ENCODE data around the gene GNB1L. TPM values are rescaled to one million over a fixed set of nuclear protein-coding genes. Genes with fewer than 3 reads are reported as not detected.
A peak's percentile ranks its signal among the peaks of the same experiment; 100 is the strongest.

Gene GNB1L
- total and polyA plus RNA-seq, 9 of the 15 experiments (the other 6 are each of a cell fraction or from before 2014, with no cell fraction given), result 0.56 to 50.5 (median 10.2) TPM

DNA sequence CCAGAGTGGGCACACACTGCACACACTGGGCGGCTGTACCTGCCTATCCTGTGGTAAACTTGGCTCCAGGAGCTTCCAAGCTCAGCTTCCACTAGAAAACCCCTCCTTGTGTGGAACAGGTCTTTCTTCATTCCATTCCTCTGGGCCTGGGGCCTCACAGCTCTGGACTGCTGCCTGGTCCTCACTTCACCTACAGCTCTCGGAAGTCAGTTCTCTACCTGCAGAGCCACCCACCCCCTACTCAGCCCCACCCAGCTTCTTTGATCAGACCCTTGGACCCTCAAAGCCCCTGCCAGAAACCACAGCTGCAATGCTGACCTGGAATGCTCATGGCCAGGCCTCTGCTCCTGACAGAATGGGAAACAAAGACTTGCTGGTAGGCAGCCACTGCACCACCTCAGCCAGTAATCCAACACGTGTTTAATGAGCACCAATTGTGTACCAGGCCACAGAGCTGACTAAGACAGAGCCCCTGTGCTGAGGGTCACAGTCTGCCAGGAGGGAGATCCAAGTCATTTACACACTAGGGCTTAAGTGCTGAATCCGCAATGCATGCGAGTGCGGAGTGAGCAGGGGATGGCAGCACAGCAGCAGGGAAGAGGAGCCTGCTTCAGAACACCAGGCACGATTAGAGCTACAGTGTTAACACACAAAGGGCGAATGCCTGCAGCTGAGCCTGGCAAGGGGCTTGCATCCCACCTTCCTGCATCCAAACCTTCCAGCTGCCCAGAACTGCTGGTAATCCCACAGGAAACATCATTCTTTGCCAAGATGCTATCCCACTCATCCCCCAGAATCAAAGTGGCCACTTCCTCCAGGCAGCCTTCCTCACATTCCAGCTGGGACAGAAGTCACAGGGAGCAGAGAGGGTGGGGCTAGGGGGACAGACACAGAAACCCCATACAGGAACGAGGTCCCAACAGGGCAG, 4.6 kb downstream of the GNB1L start (continued):
- TF ChIP-seq, protein P1, sequence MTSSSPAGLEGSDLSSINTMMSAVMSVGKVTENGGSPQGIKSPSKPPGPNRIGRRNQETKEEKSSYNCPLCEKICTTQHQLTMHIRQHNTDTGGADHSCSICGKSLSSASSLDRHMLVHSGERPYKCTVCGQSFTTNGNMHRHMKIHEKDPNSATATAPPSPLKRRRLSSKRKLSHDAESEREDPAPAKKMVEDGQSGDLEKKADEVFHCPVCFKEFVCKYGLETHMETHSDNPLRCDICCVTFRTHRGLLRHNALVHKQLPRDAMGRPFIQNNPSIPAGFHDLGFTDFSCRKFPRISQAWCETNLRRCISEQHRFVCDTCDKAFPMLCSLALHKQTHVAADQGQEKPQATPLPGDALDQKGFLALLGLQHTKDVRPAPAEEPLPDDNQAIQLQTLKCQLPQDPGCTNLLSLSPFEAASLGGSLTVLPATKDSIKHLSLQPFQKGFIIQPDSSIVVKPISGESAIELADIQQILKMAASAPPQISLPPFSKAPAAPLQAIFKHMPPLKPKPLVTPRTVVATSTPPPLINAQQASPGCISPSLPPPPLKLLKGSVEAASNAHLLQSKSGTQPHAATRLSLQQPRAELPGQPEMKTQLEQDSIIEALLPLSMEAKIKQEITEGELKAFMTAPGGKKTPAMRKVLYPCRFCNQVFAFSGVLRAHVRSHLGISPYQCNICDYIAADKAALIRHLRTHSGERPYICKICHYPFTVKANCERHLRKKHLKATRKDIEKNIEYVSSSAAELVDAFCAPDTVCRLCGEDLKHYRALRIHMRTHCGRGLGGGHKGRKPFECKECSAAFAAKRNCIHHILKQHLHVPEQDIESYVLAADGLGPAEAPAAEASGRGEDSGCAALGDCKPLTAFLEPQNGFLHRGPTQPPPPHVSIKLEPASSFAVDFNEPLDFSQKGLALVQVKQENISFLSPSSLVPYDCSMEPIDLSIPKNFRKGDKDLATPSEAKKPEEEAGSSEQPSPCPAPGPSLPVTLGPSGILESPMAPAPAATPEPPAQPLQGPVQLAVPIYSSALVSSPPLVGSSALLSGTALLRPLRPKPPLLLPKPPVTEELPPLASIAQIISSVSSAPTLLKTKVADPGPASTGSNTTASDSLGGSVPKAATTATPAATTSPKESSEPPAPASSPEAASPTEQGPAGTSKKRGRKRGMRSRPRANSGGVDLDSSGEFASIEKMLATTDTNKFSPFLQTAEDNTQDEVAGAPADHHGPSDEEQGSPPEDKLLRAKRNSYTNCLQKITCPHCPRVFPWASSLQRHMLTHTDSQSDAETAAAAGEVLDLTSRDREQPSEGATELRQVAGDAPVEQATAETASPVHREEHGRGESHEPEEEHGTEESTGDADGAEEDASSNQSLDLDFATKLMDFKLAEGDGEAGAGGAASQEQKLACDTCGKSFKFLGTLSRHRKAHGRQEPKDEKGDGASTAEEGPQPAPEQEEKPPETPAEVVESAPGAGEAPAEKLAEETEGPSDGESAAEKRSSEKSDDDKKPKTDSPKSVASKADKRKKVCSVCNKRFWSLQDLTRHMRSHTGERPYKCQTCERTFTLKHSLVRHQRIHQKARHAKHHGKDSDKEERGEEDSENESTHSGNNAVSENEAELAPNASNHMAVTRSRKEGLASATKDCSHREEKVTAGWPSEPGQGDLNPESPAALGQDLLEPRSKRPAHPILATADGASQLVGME (CRISPR knock-in tag; IDR thresholded peaks at IDR 0.05), result peak; percentile 10; the same call in 1 of the 2 replicates
- TF ChIP-seq ZNF778 (CRISPR knock-in tag; IDR thresholded peaks at IDR 0.05), result no peak
- TF ChIP-seq ZNF79 (CRISPR knock-in tag; IDR thresholded peaks at IDR 0.05; ENCODE audit: low read depth), result no peak
- peak; percentile 63 for TF ChIP-seq KDM5B (IDR thresholded peaks at IDR 0.05; ENCODE audit: insufficient replicate concordance, low read depth, low read length)
- no peak for TF ChIP-seq ZNF445 (CRISPR knock-in tag; IDR thresholded peaks at IDR 0.05; ENCODE audit: low read depth)
- peak; percentile 28; the same call in 1 of the 2 replicates for TF ChIP-seq POLR2AphosphoS2 (IDR thresholded peaks at IDR 0.05; ENCODE audit: low read length)
- peak; percentile 51; the same call in 1 of the 2 replicates for TF ChIP-seq ZNF436 (CRISPR knock-in tag; IDR thresholded peaks at IDR 0.05)
- TF ChIP-seq NEUROD1 (IDR thresholded peaks at IDR 0.05; ENCODE audit: borderline replicate concordance, low read depth, low read length, partially characterized antibody), result peak; percentile 5
- TF ChIP-seq HMG20A (CRISPR knock-in tag; conservative IDR thresholded peaks at IDR 0.05), result 0 out of 2 replicates have a peak, but pooled peaks have one; percentile 46
- TF ChIP-seq SMAD2 (IDR thresholded peaks at IDR 0.05; ENCODE audit: low read depth, low read length), result 0 out of 2 replicates have a peak, but pooled peaks have one; percentile 50
- 0 out of 2 replicates have a peak, but pooled peaks have one; percentile 11 for TF ChIP-seq OTX1 (CRISPR knock-in tag; IDR thresholded peaks at IDR 0.05)
- 0 out of 2 replicates have a peak, but pooled peaks have one; percentile 28 for TF ChIP-seq HDAC6 (IDR thresholded peaks at IDR 0.05; ENCODE audit: low read depth, low read length)
